ENCODE results near the gene MYOM3. TPM values are rescaled to one million over a fixed set of nuclear protein-coding genes. Genes with fewer than 3 reads are reported as not detected.

The MYOM3 gene
- total and polyA plus RNA-seq, 4 donors, result 0.09 to 0.55 (median 0.11) TPM

DNA sequence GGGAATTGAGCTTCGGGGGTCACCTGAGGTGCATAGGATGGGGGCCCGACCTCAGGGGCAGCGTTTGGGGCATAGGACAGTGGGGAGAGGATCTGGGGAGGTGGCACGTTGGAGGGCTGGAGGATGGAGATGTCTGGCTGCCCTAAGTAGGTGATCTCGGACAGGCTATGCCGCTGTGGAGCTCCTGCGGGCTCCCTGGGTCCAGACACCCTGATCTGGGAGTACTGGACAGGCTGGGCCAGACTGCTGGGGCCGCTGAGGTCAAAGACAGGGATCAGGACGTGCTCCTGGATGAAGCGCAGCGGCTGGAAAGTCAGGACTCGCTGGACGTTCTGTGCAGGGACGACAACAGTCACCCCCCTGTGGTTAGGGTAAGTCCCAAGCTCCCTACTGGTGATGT, 9.5 kb upstream of the MYOM3 start:
- H3K27me3 ChIP-seq (ENCODE audit: control insufficient read depth in 3 of 3, insufficient read depth in 3 of 3, low read length in 2 of 3), result peaks cover 0 to 2% (median 0%) of the 10 kb centered on the region in 3 donors
- no peak overlapping the region for H3K4me3 ChIP-seq
- H3K36me3 ChIP-seq (ENCODE audit: control insufficient read depth in 4 of 4, insufficient read depth in 4 of 4, low read length in 4 of 4), result no peaks in the 10 kb centered on the region
- TF ChIP-seq, protein P1, sequence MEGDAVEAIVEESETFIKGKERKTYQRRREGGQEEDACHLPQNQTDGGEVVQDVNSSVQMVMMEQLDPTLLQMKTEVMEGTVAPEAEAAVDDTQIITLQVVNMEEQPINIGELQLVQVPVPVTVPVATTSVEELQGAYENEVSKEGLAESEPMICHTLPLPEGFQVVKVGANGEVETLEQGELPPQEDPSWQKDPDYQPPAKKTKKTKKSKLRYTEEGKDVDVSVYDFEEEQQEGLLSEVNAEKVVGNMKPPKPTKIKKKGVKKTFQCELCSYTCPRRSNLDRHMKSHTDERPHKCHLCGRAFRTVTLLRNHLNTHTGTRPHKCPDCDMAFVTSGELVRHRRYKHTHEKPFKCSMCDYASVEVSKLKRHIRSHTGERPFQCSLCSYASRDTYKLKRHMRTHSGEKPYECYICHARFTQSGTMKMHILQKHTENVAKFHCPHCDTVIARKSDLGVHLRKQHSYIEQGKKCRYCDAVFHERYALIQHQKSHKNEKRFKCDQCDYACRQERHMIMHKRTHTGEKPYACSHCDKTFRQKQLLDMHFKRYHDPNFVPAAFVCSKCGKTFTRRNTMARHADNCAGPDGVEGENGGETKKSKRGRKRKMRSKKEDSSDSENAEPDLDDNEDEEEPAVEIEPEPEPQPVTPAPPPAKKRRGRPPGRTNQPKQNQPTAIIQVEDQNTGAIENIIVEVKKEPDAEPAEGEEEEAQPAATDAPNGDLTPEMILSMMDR (IDR thresholded peaks at IDR 0.05; ENCODE audit: control extremely low read depth, extremely low read depth), result no peak
- H3K4me1 ChIP-seq (ENCODE audit: control insufficient read depth in 5 of 5, insufficient read depth in 5 of 5, low read length in 5 of 5), result peaks cover 0 to 6% (median 0%) of the 10 kb centered on the region in 5 donors
- 86 to 95% methylated on average over 14 of the region's 14 CpGs for WGBS, 2 donors
- no peak for ATAC-seq (ENCODE audit: insufficient read depth, low FRiP score)
- DNase-seq, result no peak
- H3K9me3 ChIP-seq (ENCODE audit: control insufficient read depth in 4 of 4, insufficient read depth in 3 of 4, low read length in 3 of 4), result no peaks in the 10 kb centered on the region
- H3K27ac ChIP-seq (ENCODE audit: low read depth in 1 of 2, low read length in 1 of 2), result no peak overlapping the region
- no peak overlapping the region for H3K9ac ChIP-seq (ENCODE audit: insufficient read depth in 1 of 2, low read length in 2 of 2)

DNA sequence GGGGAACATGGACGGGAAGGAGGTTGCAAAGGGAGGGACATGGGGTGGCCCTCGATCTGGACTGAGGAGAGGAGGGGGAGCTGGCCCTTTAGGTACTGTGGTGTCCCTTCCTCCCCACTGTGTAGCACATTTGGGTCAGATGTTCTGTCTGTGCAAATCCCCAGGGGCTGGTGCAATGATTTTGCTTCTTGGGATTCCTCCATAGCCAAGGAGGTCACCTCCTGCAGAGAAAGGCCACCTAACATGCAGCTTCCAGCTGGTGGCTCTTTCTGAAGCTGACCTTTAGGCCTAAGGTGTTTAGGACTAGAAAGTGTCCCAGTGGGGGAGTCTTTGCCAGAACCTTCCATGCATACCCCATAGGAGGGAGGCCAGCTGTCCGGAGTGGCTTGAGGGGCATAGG, 9.0 kb upstream of the MYOM3 start:
- WGBS, 2 donors, result 59 to 82% methylated on average over 3 of the region's 3 CpGs

DNA sequence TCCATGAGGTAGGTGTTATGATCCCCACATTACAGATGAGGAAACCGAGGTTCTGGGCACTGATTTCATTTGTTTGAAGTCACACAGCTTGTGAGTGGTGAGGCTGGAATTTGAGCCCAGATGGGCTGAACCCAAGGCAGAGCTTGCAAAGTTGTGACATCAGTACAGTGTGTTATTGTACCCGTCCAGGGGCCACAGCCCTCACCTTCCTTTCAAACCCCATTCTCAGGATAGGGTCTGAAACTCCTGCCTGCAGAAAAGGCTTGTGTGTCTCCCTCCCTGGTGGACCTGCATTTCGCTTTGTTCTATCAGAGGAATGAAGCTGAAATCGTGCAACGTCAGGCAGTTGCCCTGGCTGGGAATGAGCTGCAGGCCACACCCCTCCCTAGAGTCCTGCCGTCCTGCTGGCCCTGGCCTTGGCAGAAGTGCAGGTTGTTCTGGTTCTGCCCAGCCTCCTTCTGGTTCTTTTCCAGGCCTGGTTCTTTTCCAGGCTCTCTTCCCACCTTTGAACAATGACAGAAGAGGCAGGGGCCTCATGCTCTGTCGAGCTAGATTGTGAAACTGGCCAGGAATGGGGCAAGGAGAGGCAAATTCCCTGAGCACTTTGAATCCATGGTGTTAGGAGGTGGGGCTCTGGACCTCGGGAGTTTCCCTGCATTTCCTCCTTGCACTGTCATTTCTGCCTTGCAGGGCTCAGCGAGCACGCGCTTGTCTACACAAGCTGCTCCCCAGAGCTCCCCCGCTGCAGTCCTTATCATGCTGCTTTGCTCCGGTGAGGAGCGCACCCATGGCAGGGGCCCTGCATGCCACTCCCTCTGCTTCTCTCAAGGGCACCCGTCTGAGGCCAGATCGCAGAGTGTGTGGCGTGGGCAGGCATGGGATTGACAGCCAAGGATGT, 8.2 kb upstream of the MYOM3 start:
- Histone ChIP-seq H3K27ac (ENCODE audit: low read depth in 1 of 2, low read length in 1 of 2) (peak overlapping the region; percentile 17 to 71), H3K36me3 (ENCODE audit: control insufficient read depth in 4 of 4, insufficient read depth in 4 of 4, low read length in 4 of 4) (no peaks in the 10 kb centered on the region), H3K27me3 (ENCODE audit: control insufficient read depth in 3 of 3, insufficient read depth in 3 of 3, low read length in 2 of 3) (peaks cover 0 to 2% (median 0%) of the 10 kb centered on the region in 3 donors), H3K4me1 (ENCODE audit: control insufficient read depth in 5 of 5, insufficient read depth in 5 of 5, low read length in 5 of 5) (peaks cover 0 to 6% (median 0%) of the 10 kb centered on the region in 5 donors), H3K9ac (ENCODE audit: insufficient read depth in 1 of 2, low read length in 2 of 2) (no peak overlapping the region), H3K9me3 (ENCODE audit: control insufficient read depth in 4 of 4, insufficient read depth in 3 of 4, low read length in 3 of 4) (no peaks in the 10 kb centered on the region), H3K4me3 (no peak overlapping the region)
- peak; percentile 53 for ATAC-seq (ENCODE audit: insufficient read depth, low FRiP score)
- 46 to 69% methylated on average over 17 of the region's 17 CpGs for WGBS, 2 donors
- DNase-seq, result no peak
- TF ChIP-seq, protein P1 (IDR thresholded peaks at IDR 0.05; ENCODE audit: control extremely low read depth, extremely low read depth), result no peak

More for the DNA sequence above, 9.0 kb upstream of the MYOM3 start:
- Histone ChIP-seq H3K27ac (ENCODE audit: low read depth in 1 of 2, low read length in 1 of 2) (no peak overlapping the region), H3K9ac (ENCODE audit: insufficient read depth in 1 of 2, low read length in 2 of 2) (no peak overlapping the region), H3K4me3 (no peak overlapping the region), H3K4me1 (ENCODE audit: control insufficient read depth in 5 of 5, insufficient read depth in 5 of 5, low read length in 5 of 5) (peaks cover 0 to 6% (median 0%) of the 10 kb centered on the region in 5 donors), H3K9me3 (ENCODE audit: control insufficient read depth in 4 of 4, insufficient read depth in 3 of 4, low read length in 3 of 4) (no peaks in the 10 kb centered on the region), H3K36me3 (ENCODE audit: control insufficient read depth in 4 of 4, insufficient read depth in 4 of 4, low read length in 4 of 4) (no peaks in the 10 kb centered on the region), H3K27me3 (ENCODE audit: control insufficient read depth in 3 of 3, insufficient read depth in 3 of 3, low read length in 2 of 3) (peaks cover 0 to 2% (median 0%) of the 10 kb centered on the region in 3 donors)
- DNase-seq (no peak), ATAC-seq (ENCODE audit: insufficient read depth, low FRiP score) (no peak)
- TF ChIP-seq, protein P1 (IDR thresholded peaks at IDR 0.05; ENCODE audit: control extremely low read depth, extremely low read depth), result no peak
